Measurements from ENCODE around the gene RHBDL3.

RHBDL3 gene

DNA sequence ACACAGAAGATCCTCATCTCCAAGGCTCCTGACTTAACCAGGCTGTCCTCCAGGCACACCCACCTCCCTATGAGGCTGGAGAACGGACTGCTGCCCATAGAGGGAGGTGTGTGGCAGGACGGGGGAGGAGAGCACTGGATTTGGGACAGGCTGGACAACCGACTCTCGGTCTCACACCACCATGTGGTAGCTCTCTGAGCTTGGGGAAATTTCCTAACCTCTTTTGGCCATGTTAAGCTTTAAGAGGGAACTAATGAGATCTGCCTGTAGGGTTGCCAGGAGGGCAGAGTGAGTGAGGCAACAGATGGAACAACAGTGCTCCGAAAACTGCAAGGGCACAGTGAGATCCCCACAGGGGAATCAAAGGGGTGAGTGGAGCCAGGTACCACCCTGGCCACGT is 32.7 kb downstream of the RHBDL3 start:
- Histone ChIP-seq H3K36me3 (ENCODE audit: insufficient read depth, low read length) (no peaks in the 10 kb centered on the region), H3K9ac (ENCODE audit: low read depth, low read length) (no peak overlapping the region), H3K4me2 (ENCODE audit: low read length) (no peak overlapping the region), H3K27me3 (ENCODE audit: control insufficient read depth, insufficient read depth, low read length) (peaks cover 36% of the 10 kb centered on the region), H3K4me3 (ENCODE audit: low read length) (no peak overlapping the region), H3K9me3 (replicated peaks; ENCODE audit: low read length) (no peaks in the 10 kb centered on the region), H3K4me1 (ENCODE audit: control insufficient read depth, insufficient read depth, low read length) (no peaks in the 10 kb centered on the region)

DNA sequence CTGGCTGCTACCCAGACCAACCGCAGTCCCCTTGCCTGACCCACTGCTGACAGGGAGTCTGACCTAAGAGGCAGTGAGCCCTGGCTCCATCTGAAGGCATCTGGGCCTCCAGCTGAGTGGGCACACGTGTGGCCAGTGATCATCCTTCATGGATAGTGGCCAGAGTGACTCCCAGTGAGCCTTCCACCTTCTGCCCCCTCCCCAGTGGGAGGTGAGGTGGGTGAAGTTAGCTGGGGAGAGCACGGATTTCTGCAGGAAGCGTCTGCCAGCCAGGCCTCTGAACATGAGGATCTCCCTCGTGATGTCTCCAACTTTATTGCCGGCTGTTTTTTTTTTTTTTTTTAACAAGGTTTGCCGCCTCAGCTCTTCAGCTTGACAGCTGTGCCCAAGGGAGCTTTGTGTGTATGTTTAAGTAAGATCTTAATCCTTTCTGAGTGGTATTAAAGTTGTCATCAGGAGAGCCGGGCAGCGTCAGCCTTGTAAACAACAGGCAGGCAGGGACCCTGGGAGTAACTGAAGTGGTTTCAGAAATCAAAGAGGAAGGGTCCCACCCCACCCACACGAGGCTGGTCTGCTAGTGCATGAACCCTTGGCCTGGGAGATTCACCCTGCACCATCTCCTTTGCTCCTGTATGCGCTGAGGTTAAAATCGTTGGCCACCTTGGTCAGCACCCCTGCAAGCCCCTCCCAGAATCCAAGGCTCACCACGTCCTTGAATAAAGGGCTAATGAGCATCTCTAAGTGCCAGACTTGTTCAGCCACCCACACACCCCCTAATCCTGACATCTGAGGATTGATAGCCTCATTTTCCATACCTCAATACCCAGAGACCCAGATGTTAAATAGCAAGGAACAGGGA is 33.3 kb downstream of the RHBDL3 start:
- Histone ChIP-seq H3K4me2 (ENCODE audit: low read length) (no peak overlapping the region), H3K9ac (ENCODE audit: low read depth, low read length) (no peak overlapping the region), H3K4me1 (ENCODE audit: control insufficient read depth, insufficient read depth, low read length) (no peaks in the 10 kb centered on the region), H3K36me3 (ENCODE audit: insufficient read depth, low read length) (no peaks in the 10 kb centered on the region), H3K27me3 (ENCODE audit: control insufficient read depth, insufficient read depth, low read length) (peaks cover 36% of the 10 kb centered on the region), H3K9me3 (replicated peaks; ENCODE audit: low read length) (no peaks in the 10 kb centered on the region), H3K4me3 (ENCODE audit: low read length) (no peak overlapping the region)

- Histone ChIP-seq H3K27me3 (ENCODE audit: control insufficient read depth, insufficient read depth, low read length) (peaks cover 41% of the 10 kb centered on the region), H3K4me2 (ENCODE audit: low read length) (no peak overlapping the region), H3K9ac (ENCODE audit: low read depth, low read length) (no peak overlapping the region), H3K9me3 (replicated peaks; ENCODE audit: low read length) (no peaks in the 10 kb centered on the region), H3K36me3 (ENCODE audit: insufficient read depth, low read length) (no peaks in the 10 kb centered on the region), H3K4me1 (ENCODE audit: control insufficient read depth, insufficient read depth, low read length) (no peaks in the 10 kb centered on the region), H3K4me3 (ENCODE audit: low read length) (no peak overlapping the region)
These were observed 34.0 kb downstream of the RHBDL3 start for GRCh38 chr17:32299580-32300164.

GRCh38 chr17:32302037-32302436 is 36.4 kb downstream of the RHBDL3 start:
- Histone ChIP-seq H3K36me3 (ENCODE audit: insufficient read depth, low read length) (no peaks in the 10 kb centered on the region), H3K9me3 (replicated peaks; ENCODE audit: low read length) (no peaks in the 10 kb centered on the region), H3K4me1 (ENCODE audit: control insufficient read depth, insufficient read depth, low read length) (no peaks in the 10 kb centered on the region), H3K4me2 (ENCODE audit: low read length) (no peak overlapping the region), H3K9ac (ENCODE audit: low read depth, low read length) (no peak overlapping the region), H3K27me3 (ENCODE audit: control insufficient read depth, insufficient read depth, low read length) (peaks cover 44% of the 10 kb centered on the region), H3K4me3 (ENCODE audit: low read length) (no peak overlapping the region)

DNA sequence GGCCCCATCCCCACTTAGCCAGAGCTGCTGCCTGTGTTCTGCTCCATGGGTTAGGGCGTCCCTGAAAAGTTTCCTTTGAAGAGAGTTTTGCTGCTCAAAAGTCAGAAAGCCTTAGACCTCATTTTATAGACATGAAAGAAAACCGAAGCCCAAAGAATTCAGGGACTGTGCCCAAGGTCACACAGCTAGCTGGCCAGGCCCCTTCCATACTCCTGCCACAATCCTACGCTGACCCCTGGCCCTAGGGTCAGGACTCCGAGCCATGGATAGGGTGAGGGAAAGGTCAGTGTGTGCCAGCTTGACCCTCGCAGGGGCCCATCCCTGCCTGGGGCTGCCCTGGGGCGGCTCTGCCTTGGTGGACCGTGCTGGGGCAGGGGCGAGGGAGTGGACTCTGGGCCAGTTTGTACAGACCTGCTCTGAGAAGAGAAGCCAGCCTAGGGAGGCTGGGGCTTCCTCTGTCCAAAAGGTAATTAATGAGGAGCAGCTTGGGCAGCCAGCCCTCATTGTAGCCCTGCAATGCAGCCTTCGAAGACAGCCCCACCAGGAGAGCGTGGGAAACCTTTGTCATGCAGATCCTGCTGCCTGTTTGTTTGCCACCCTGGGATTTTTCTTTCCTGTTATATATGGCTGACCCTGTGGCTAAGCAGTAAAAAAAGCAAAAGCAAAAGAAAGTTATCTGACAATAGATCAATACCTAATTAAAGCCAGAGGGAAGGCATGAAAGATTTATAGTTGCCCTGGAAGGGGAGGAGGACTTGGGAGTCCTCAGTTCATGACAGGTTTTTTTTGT is 37.4 kb downstream of the RHBDL3 start:
- H3K36me3 ChIP-seq (ENCODE audit: insufficient read depth, low read length): no peaks in the 10 kb centered on the region
- H3K27me3 ChIP-seq (ENCODE audit: control insufficient read depth, insufficient read depth, low read length): peaks cover 51% of the 10 kb centered on the region
- H3K9me3 ChIP-seq (replicated peaks; ENCODE audit: low read length): no peaks in the 10 kb centered on the region
- no peaks in the 10 kb centered on the region for H3K4me1 ChIP-seq (ENCODE audit: control insufficient read depth, insufficient read depth, low read length)
- H3K9ac ChIP-seq (ENCODE audit: low read depth, low read length): no peak overlapping the region
- H3K4me2 ChIP-seq (ENCODE audit: low read length): no peak overlapping the region
- H3K4me3 ChIP-seq (ENCODE audit: low read length): no peak overlapping the region

- H3K36me3 ChIP-seq (ENCODE audit: insufficient read depth, low read length): no peaks in the 10 kb centered on the region
- H3K4me3 ChIP-seq (ENCODE audit: low read length): no peak overlapping the region
- no peaks in the 10 kb centered on the region for H3K4me1 ChIP-seq (ENCODE audit: control insufficient read depth, insufficient read depth, low read length)
- H3K9ac ChIP-seq (ENCODE audit: low read depth, low read length): no peak overlapping the region
- peaks cover 52% of the 10 kb centered on the region for H3K27me3 ChIP-seq (ENCODE audit: control insufficient read depth, insufficient read depth, low read length)
- no peaks in the 10 kb centered on the region for H3K9me3 ChIP-seq (replicated peaks; ENCODE audit: low read length)
- no peak overlapping the region for H3K4me2 ChIP-seq (ENCODE audit: low read length)
These were observed 38.2 kb downstream of the RHBDL3 start for GRCh38 chr17:32303781-32304288.

DNA sequence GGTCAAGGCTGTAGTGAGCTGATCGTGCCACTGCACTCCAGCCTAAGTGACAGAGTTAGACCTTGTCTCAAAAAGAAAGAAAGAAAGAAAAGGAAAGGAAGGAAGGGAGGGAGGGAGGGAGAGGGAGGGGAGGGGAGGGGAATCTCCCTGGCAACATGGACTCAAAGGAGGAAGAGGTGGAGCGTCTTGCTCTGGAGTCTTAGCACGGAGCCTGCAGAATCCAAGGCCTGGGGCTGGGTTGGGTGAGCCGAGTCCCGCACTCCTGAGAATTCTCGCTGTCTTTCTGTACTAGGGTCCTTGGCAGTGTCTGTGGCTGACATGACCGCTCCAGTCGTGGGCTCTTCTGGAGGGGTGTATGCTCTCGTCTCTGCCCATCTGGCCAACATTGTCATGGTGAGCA is 39.4 kb downstream of the RHBDL3 start:
- no peak overlapping the region for H3K4me2 ChIP-seq (ENCODE audit: low read length)
- H3K27me3 ChIP-seq (ENCODE audit: control insufficient read depth, insufficient read depth, low read length): peaks cover 40% of the 10 kb centered on the region
- H3K4me3 ChIP-seq (ENCODE audit: low read length): no peak overlapping the region
- no peaks in the 10 kb centered on the region for H3K4me1 ChIP-seq (ENCODE audit: control insufficient read depth, insufficient read depth, low read length)
- no peaks in the 10 kb centered on the region for H3K9me3 ChIP-seq (replicated peaks; ENCODE audit: low read length)
- H3K9ac ChIP-seq (ENCODE audit: low read depth, low read length): no peak overlapping the region
- no peaks in the 10 kb centered on the region for H3K36me3 ChIP-seq (ENCODE audit: insufficient read depth, low read length)

GRCh38 chr17:32307658-32308057 is 42.0 kb downstream of the RHBDL3 start:
- H3K9ac ChIP-seq (ENCODE audit: low read depth, low read length): no peak overlapping the region
- H3K27me3 ChIP-seq (ENCODE audit: control insufficient read depth, insufficient read depth, low read length): peaks cover 48% of the 10 kb centered on the region
- no peaks in the 10 kb centered on the region for H3K4me1 ChIP-seq (ENCODE audit: control insufficient read depth, insufficient read depth, low read length)
- no peak overlapping the region for H3K4me2 ChIP-seq (ENCODE audit: low read length)
- H3K36me3 ChIP-seq (ENCODE audit: insufficient read depth, low read length): no peaks in the 10 kb centered on the region
- H3K9me3 ChIP-seq (replicated peaks; ENCODE audit: low read length): no peaks in the 10 kb centered on the region
- no peak overlapping the region for H3K4me3 ChIP-seq (ENCODE audit: low read length)

GRCh38 chr17:32311028-32311536 is 45.5 kb downstream of the RHBDL3 start:
- Histone ChIP-seq H3K4me2 (ENCODE audit: low read length) (peak overlapping the region; percentile 9), H3K9ac (ENCODE audit: low read depth, low read length) (no peak overlapping the region), H3K36me3 (ENCODE audit: insufficient read depth, low read length) (no peaks in the 10 kb centered on the region), H3K4me3 (ENCODE audit: low read length) (no peak overlapping the region), H3K4me1 (ENCODE audit: control insufficient read depth, insufficient read depth, low read length) (no peaks in the 10 kb centered on the region), H3K9me3 (replicated peaks; ENCODE audit: low read length) (no peaks in the 10 kb centered on the region), H3K27me3 (ENCODE audit: control insufficient read depth, insufficient read depth, low read length) (peaks cover 49% of the 10 kb centered on the region)

- no peak overlapping the region for H3K4me3 ChIP-seq (ENCODE audit: low read length)
- H3K36me3 ChIP-seq (ENCODE audit: insufficient read depth, low read length): no peaks in the 10 kb centered on the region
- H3K4me2 ChIP-seq (ENCODE audit: low read length): no peak overlapping the region
- H3K9me3 ChIP-seq (replicated peaks; ENCODE audit: low read length): no peaks in the 10 kb centered on the region
- no peak overlapping the region for H3K9ac ChIP-seq (ENCODE audit: low read depth, low read length)
- peaks cover 41% of the 10 kb centered on the region for H3K27me3 ChIP-seq (ENCODE audit: control insufficient read depth, insufficient read depth, low read length)
- no peaks in the 10 kb centered on the region for H3K4me1 ChIP-seq (ENCODE audit: control insufficient read depth, insufficient read depth, low read length)
These were observed 49.0 kb downstream of the RHBDL3 start for GRCh38 chr17:32314636-32315035.

DNA sequence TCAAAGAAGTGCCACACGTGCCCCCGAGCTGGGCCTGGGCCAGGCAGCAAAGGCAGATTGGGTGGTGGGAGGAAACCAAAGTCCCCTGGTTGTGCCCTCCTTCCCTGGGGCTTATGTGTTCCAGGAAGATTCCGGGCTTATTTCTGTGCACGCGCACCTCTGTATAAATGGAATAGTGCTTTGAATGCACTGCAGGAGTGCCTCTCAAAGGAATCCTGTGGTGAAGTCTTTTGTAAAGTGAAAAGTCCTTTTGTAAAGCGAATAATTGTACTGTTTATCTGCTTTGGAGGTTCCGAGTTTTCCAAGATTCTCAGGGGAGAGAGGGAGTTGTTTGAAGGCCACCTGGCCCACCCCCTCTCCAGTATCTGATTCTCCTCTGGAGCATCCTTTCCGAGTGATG is 49.5 kb downstream of the RHBDL3 start:
- Histone ChIP-seq H3K4me1 (ENCODE audit: control insufficient read depth, insufficient read depth, low read length) (no peaks in the 10 kb centered on the region), H3K9ac (ENCODE audit: low read depth, low read length) (no peak overlapping the region), H3K4me3 (ENCODE audit: low read length) (no peak overlapping the region), H3K4me2 (ENCODE audit: low read length) (no peak overlapping the region), H3K36me3 (ENCODE audit: insufficient read depth, low read length) (no peaks in the 10 kb centered on the region), H3K9me3 (replicated peaks; ENCODE audit: low read length) (no peaks in the 10 kb centered on the region), H3K27me3 (ENCODE audit: control insufficient read depth, insufficient read depth, low read length) (peaks cover 41% of the 10 kb centered on the region)

Data from skeletal muscle satellite cell (primary cell).